CD8-positive, alpha-beta memory T cell (primary cell): ENCODE results near the gene C2CD4C. TPM values are rescaled to one million over a fixed set of nuclear protein-coding genes. Genes with fewer than 3 reads are reported as not detected.
"Not testable (repeated sequence)": the region's sequence is repeated elsewhere in the genome, so short reads cannot be mapped to it uniquely, and the experiment has no call there.

Experiments
- CTCF ChIA-PET: fragments of 350-600 bp; sonication (Branson Sonifier 250); formaldehyde crosslinking; loops from one replicate; lab custom pipeline; 2021; ENCODE audit warnings: antibody characterized with exemption; lab: Charles Lee
- POLR2A ChIA-PET: fragments of 350-600 bp; sonication (Branson Sonifier 250); formaldehyde crosslinking; loops from one replicate; lab custom pipeline; 2021; ENCODE audit warnings: antibody characterized with exemption; lab: Charles Lee
- DNase-seq, 5 donors: peaks; one replicate each; pipeline versions ENCODE4 v3.0.0 to v3.0.0-alpha.2; 2020 to 2022; ENCODE audit warnings: mixed read lengths in 1 of 5
- H3K27ac ChIP-seq: one replicate; pipeline ENCODE4 v1.7.0; 2013; ENCODE audit warnings: low read depth, mild to moderate bottlenecking, low read length, moderate library complexity
- H3K27me3 ChIP-seq: 2 replicates; pipeline ENCODE4 v1.7.0; 2013; ENCODE audit warnings: low read length, mild to moderate bottlenecking; ENCODE audit not compliant: insufficient read depth, poor library complexity, severe bottlenecking
- H3K36me3 ChIP-seq: 2 replicates; pipeline ENCODE4 v1.7.0; 2013; ENCODE audit warnings: mild to moderate bottlenecking, low read length, moderate library complexity; ENCODE audit not compliant: insufficient read depth
- H3K4me1 ChIP-seq: 2 replicates; pipeline ENCODE4 v1.7.0; 2013; ENCODE audit warnings: mild to moderate bottlenecking, low read length, moderate library complexity; ENCODE audit not compliant: insufficient read depth
- H3K4me3 ChIP-seq: 2 replicates; pipeline ENCODE4 v1.7.0; 2013; ENCODE audit warnings: mild to moderate bottlenecking, low read length
- H3K9me3 ChIP-seq: 2 replicates; pipeline ENCODE4 v1.7.0; 2013; ENCODE audit warnings: mild to moderate bottlenecking, low read length
- H3K27ac Mint-ChIP-seq, 8 donors: one replicate each; pipeline ENCODE4 v1.8.0; 2020 to 2021; ENCODE audit warnings: mixed read lengths in 8 of 8, mild to moderate bottlenecking in 6 of 8, inconsistent platforms in 3 of 8, moderate library complexity in 3 of 8
- H3K27me3 Mint-ChIP-seq, 2 donors: one replicate each; pipeline ENCODE4 v1.8.0; 2020 to 2021; ENCODE audit warnings: mixed read lengths in 2 of 2, mild to moderate bottlenecking in 1 of 2, moderate library complexity in 1 of 2
- H3K36me3 Mint-ChIP-seq, 3 donors: one replicate each; pipeline ENCODE4 v1.8.0; 2020 to 2021; ENCODE audit warnings: mixed read lengths in 3 of 3, inconsistent platforms in 1 of 3, mild to moderate bottlenecking in 1 of 3
- H3K4me1 Mint-ChIP-seq, 3 donors: one replicate each; pipeline ENCODE4 v1.8.0; 2020 to 2021; ENCODE audit warnings: mixed read lengths in 3 of 3, inconsistent platforms in 1 of 3, mild to moderate bottlenecking in 1 of 3
- H3K4me3 Mint-ChIP-seq, 7 donors: one replicate each; pipeline ENCODE4 v1.8.0; 2020 to 2021; ENCODE audit warnings: mixed read lengths in 7 of 7, mild to moderate bottlenecking in 6 of 7, moderate library complexity in 4 of 7, inconsistent platforms in 2 of 7
- H3K9me3 Mint-ChIP-seq, 5 donors: one replicate each; pipeline ENCODE4 v1.8.0; 2020 to 2022; ENCODE audit warnings: mixed read lengths in 5 of 5, mild to moderate bottlenecking in 3 of 5, moderate library complexity in 2 of 5, inconsistent platforms in 1 of 5
- polyA plus RNA-seq: library from polyadenylated mRNA; unstranded; fragments of 300-500 nt; fragmentation: Illumina TruSeq; gene quantifications from one replicate; pipeline ENCODE4 v1.2.3, GENCODE V29; 2021
- total RNA-seq, 2 experiments: library from RNA; stranded (reverse); gene quantifications; one replicate each; pipeline ENCODE4 v1.2.3, GENCODE V29; 2021

C2CD4C gene
- total and polyA plus RNA-seq, 3 experiments from 2014 or later: not detected

DNA sequence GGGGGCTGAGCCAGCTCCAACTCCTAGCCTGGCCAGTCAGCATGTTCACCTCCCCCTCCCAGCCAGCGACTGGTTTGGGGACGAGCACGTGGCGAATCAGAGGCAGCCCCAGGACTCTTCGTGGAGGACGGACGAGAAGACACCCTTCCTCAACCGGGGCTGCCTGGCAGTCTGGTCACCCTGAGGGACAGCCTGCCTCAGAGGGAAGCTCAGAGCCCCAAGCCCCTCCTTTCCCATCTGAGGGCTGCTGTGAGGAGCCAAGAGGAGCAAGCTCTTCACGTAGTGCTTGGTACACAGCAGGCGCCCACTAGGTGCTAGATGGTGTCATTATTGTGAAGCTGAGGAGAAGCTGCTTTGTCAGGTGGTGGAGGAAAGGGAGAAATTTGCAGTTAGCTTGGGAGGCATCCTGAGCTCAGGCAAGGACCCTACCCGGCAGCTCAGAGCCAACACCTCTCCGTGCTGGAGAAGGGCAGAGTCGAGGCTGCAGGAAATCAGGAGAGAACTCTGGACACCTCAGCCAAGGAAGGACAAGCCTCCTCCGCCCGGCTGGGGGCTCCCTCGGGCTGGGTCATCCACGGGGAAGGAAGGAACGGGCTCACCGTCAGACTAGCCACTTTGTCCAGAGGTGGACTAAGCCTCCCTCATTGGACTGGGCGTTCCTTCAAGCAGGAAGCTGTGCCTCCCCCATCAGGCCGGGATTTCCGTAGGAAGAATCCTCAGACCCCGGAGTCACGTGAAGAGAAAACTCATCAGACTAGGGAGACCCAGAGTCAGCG, 14.9 kb upstream of the C2CD4C start:
- Histone ChIP-seq H3K9me3 (no peaks in the 10 kb centered on the region), H3K4me1 (no peaks in the 10 kb centered on the region), H3K4me3 (no peak overlapping the region), H3K27ac (no peak overlapping the region), H3K36me3 (no peaks in the 10 kb centered on the region), H3K27me3 (no peaks in the 10 kb centered on the region)
- Mint-ChIP-seq H3K4me1 (no peaks in the 10 kb centered on the region), H3K27me3 (peaks cover 0 to 4% of the 10 kb centered on the region in 2 donors), H3K36me3 (no peaks in the 10 kb centered on the region), H3K4me3 (no peak overlapping the region), H3K27ac (no peak overlapping the region), H3K9me3 (no peaks in the 10 kb centered on the region)
- ChIA-PET CTCF (no interaction called here), POLR2A (no interaction called here)
- DNase-seq: no peak

GRCh38 chr19:422917-423226, 13.9 kb upstream of the C2CD4C start:
- H3K36me3 Mint-ChIP-seq, H3K4me1 Mint-ChIP-seq, H3K4me3 ChIP-seq, H3K4me3 Mint-ChIP-seq, H3K9me3 Mint-ChIP-seq, DNase-seq, POLR2A ChIA-PET, H3K9me3 ChIP-seq, H3K4me1 ChIP-seq, H3K27me3 Mint-ChIP-seq, H3K27ac ChIP-seq, CTCF ChIA-PET, H3K36me3 ChIP-seq, H3K27me3 ChIP-seq: not testable (repeated sequence)
- peak overlapping the region in 1 of 8 donors; percentile 81 for H3K27ac Mint-ChIP-seq

DNA sequence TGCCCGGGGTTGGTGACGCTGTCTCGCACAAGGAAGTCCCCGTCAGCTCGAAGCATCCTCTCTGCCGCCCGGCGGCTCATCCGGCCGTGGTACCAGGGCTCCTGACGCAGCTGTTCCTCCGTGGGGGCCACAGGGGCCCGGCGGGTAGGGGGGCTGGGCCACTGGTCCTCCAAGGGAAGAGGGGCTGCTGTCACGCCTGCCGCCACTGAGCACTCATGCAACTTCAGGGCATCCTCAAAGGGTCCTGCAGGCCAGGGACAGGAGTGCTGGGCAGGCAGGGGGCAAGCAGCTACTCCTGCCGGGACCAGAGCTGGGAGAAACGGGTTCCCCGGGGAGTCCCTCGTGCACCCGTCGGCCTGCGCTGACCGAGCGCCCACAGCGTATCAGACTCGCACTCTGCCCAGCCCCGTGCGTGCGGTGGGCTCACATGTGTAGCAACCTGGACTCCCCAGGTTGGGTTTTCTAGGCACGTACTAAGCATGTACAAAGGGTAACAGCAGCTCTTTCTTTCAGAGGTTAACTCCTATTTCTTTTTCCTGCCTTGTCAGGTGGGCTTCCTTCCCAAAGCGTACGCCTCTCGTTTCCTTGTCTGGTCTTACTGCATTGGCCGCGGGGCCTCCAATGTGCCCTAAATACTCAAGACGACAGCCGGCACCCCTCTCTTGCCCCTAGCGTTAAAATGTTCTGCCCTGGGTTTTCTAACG, 13.4 kb upstream of the C2CD4C start:
- Mint-ChIP-seq H3K27me3 (peaks cover 0 to 4% of the 10 kb centered on the region in 2 donors), H3K9me3 (no peaks in the 10 kb centered on the region), H3K36me3 (no peaks in the 10 kb centered on the region), H3K4me3 (no peak overlapping the region), H3K27ac (peak overlapping the region in 1 of 8 donors; percentile 81), H3K4me1 (no peaks in the 10 kb centered on the region)
- DNase-seq: no peak
- no peaks in the 10 kb centered on the region for H3K36me3 ChIP-seq
- no peak overlapping the region for H3K27ac ChIP-seq
- no peak overlapping the region for H3K4me3 ChIP-seq
- no peaks in the 10 kb centered on the region for H3K9me3 ChIP-seq
- no peaks in the 10 kb centered on the region for H3K4me1 ChIP-seq
- ChIA-PET CTCF (no interaction called here), POLR2A (no interaction called here)
- no peaks in the 10 kb centered on the region for H3K27me3 ChIP-seq

DNA sequence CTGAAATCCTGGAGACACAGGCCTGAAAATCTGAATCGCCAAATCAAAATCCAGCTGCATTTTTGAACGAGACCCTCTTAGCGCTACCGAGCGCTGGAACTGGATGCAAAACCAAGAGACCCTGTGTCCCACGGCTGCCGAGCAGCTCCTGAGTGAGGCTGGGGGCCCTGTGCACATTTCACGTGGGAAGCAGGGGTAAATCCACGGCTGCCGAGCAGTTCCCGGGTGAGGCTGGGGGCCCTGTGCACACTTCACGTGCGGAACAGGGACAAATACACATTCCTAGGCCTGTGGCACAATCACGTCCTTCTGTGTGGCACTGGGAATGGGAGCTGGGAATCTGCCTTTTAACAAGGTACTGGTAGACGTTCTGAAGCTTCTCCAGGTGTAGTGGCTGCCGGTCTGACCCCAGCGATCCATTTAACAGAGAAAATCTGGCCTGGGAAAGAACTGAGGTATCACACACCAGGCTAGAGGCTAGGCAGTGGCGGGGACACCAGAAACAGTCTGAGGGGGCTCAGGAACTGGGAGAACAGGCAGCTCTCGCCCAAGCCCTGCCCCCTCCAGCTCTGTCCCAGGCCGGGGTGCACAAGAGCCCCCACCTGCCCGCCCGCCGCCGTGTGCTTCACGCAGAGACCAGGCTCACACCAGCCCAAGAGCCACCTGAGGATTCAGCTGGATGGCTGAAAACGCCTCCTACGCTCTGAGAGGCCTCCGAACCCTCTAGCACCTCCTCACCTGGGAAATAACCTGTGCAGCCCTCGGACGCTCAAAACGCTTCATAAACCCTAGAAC, 11.0 kb upstream of the C2CD4C start:
- CTCF ChIA-PET: no interaction called here
- no peaks in the 10 kb centered on the region for H3K27me3 ChIP-seq
- H3K9me3 ChIP-seq: no peaks in the 10 kb centered on the region
- Mint-ChIP-seq H3K4me1 (no peaks in the 10 kb centered on the region), H3K36me3 (no peaks in the 10 kb centered on the region), H3K27me3 (peaks cover 0 to 4% of the 10 kb centered on the region in 2 donors), H3K9me3 (no peaks in the 10 kb centered on the region), H3K4me3 (no peak overlapping the region), H3K27ac (no peak overlapping the region)
- DNase-seq: no peak
- H3K36me3 ChIP-seq: no peaks in the 10 kb centered on the region
- no peak overlapping the region for H3K27ac ChIP-seq
- POLR2A ChIA-PET: no interaction called here
- no peaks in the 10 kb centered on the region for H3K4me1 ChIP-seq
- no peak overlapping the region for H3K4me3 ChIP-seq

DNA sequence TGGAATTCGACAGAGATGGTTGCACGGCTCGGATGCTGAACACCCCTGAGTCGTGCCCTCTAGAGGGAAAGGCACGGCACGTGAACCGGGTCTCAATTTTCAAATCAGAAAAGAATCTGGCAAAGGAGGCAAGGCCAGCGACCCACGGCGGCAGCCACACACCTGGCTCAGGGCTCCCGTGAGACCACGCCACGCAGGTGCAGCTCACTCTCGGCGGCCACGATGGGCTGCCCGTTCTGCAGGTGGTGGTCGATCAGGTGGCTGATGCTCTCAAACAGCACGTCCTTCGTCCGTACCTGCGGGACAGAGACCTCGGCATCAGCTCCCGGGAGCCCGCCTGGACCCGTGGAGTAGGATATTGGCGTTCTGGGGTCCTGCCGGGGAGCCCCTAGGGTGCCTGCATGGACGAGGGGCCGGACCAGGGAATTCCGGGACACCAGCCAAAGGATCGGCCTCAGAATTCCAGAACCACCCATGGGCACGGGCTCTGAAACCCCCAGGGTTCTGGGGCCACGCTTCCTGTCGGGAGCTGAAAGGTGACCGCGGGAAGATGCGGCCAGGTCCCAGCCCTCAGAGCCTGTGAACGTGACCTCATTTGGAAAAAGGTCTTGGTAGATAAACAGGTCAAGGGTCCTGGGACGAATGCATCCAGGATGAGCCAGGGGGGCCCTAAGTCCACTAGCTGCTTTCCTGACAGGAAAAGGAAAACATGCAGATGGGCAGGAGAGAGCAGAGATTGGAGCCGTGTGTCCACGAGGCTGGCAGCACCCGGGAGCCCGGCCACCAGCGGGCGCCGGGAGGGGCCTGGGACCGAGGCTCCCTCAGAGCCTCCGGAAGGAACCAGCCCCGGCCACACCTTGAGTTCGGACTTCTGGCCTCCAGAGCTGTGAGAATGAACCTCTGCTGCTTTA, 10.1 kb upstream of the C2CD4C start:
- peak overlapping the region in 1 of 8 donors; percentile 6 for H3K27ac Mint-ChIP-seq
- Histone ChIP-seq H3K36me3 (no peaks in the 10 kb centered on the region), H3K4me1 (no peaks in the 10 kb centered on the region), H3K4me3 (no peak overlapping the region), H3K9me3 (no peaks in the 10 kb centered on the region), H3K27me3 (no peaks in the 10 kb centered on the region), H3K27ac (no peak overlapping the region)
- peaks cover 0 to 4% of the 10 kb centered on the region in 2 donors for H3K27me3 Mint-ChIP-seq
- ChIA-PET POLR2A (no interaction called here), CTCF (no interaction called here)
- H3K9me3 Mint-ChIP-seq: no peaks in the 10 kb centered on the region
- DNase-seq: peak in 1 of 5 donors; percentile 10
- H3K4me3 Mint-ChIP-seq: no peak overlapping the region
- no peaks in the 10 kb centered on the region for H3K4me1 Mint-ChIP-seq
- no peaks in the 10 kb centered on the region for H3K36me3 Mint-ChIP-seq

DNA sequence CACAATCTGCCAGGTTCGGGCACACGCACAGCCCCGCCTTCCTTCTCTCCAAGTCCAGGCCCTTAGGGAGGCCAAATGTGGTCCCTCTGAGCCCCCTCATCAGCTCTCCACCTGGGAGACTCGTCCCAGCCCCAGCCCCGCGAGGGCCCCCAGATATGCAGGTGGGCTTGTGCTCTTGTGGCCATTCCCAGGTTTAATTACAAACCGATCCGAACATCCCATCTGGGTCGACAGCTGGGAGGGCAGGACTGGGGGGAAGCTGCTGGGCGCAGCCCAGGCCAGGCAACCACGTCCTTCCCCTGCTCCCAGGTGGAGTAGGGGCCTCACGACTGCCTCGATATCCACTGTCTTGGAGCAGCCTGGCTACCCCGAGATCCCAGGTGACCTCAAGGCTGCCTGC, 7.5 kb upstream of the C2CD4C start:
- CTCF ChIA-PET: no interaction called here
- POLR2A ChIA-PET: no interaction called here

GRCh38 chr19:415292-415691, 6.3 kb upstream of the C2CD4C start:
- Mint-ChIP-seq H3K27ac (no peak overlapping the region), H3K36me3 (no peaks in the 10 kb centered on the region), H3K9me3 (peaks cover 0 to 2% (median 0%) of the 10 kb centered on the region in 5 donors), H3K4me3 (no peak overlapping the region), H3K4me1 (no peaks in the 10 kb centered on the region), H3K27me3 (peaks cover 2 to 5% of the 10 kb centered on the region in 2 donors)
- Histone ChIP-seq H3K27ac (no peak overlapping the region), H3K27me3 (peaks cover 2% of the 10 kb centered on the region), H3K4me3 (no peak overlapping the region), H3K36me3 (no peaks in the 10 kb centered on the region), H3K9me3 (no peaks in the 10 kb centered on the region), H3K4me1 (no peaks in the 10 kb centered on the region)
- POLR2A ChIA-PET: no interaction called here
- DNase-seq: no peak
- CTCF ChIA-PET: no interaction called here

More for the DNA sequence above, 7.5 kb upstream of the C2CD4C start:
- Mint-ChIP-seq H3K4me3 (no peak overlapping the region), H3K9me3 (peaks cover 0 to 2% (median 0%) of the 10 kb centered on the region in 5 donors), H3K27ac (no peak overlapping the region), H3K27me3 (peaks cover 4 to 6% of the 10 kb centered on the region in 2 donors), H3K4me1 (no peaks in the 10 kb centered on the region), H3K36me3 (no peaks in the 10 kb centered on the region)
- Histone ChIP-seq H3K27ac (no peak overlapping the region), H3K36me3 (no peaks in the 10 kb centered on the region), H3K27me3 (no peaks in the 10 kb centered on the region), H3K4me3 (no peak overlapping the region), H3K9me3 (no peaks in the 10 kb centered on the region), H3K4me1 (no peaks in the 10 kb centered on the region)
- DNase-seq: peak in 1 of 5 donors; percentile 30
